ENCODE data around the gene POLR2M. TPM values are rescaled to one million over a fixed set of nuclear protein-coding genes. Genes with fewer than 3 reads are reported as not detected.

The POLR2M gene
- total and polyA plus RNA-seq, 9 donors: 47.1 to 510 (median 113) TPM

DNA sequence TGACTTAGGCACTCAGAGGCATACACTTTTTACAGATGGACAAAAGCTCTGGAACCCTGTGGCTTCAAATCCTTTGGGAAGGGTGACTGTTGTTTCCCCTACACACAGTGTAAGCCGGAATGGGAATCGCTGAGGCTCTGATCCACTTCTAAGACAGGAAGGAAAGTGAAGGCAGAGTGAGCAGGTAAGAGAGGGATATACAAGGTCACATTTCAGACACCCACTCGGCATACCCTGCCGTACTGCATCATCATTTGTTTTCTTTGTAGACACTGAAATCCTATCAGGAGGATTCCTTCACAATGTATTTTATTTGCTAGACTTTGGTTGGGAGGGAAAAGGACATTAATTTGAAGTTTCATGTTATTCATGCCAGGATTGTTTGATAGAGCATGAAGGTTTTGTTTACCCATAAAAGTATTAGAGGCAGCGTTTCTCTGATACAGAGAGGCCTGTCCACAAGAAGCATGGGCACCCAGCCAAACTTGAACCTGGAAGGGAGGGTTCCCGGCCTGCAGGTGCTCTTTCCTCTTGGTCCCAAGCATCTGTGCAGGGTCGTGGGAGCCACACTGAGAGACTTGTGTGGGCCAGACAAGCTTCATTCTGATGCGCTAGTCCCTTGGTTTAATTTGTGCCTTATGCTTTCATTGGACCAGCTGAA is 21.9 kb upstream of the POLR2M start:
- no peak overlapping the region for H3K4me3 ChIP-seq
- intact Hi-C loops (cut with DNase I): no loop called here
- no peaks in the 10 kb centered on the region for H3K9me3 ChIP-seq
- H3K27ac ChIP-seq: no peak overlapping the region
- no peaks in the 10 kb centered on the region for H3K36me3 ChIP-seq
- DNase-seq: peak in 2 of 5 donors; percentile 27 to 34
- 60 to 68% (median 67%) methylated on average over 8 of the region's 8 CpGs for WGBS, 3 donors
- no peak for TF ChIP-seq EP300 (IDR thresholded peaks at IDR 0.05)
- H3K27me3 ChIP-seq: no peaks in the 10 kb centered on the region
- H3K4me1 ChIP-seq (ENCODE audit: insufficient read depth): peaks cover 2% of the 10 kb centered on the region

DNA sequence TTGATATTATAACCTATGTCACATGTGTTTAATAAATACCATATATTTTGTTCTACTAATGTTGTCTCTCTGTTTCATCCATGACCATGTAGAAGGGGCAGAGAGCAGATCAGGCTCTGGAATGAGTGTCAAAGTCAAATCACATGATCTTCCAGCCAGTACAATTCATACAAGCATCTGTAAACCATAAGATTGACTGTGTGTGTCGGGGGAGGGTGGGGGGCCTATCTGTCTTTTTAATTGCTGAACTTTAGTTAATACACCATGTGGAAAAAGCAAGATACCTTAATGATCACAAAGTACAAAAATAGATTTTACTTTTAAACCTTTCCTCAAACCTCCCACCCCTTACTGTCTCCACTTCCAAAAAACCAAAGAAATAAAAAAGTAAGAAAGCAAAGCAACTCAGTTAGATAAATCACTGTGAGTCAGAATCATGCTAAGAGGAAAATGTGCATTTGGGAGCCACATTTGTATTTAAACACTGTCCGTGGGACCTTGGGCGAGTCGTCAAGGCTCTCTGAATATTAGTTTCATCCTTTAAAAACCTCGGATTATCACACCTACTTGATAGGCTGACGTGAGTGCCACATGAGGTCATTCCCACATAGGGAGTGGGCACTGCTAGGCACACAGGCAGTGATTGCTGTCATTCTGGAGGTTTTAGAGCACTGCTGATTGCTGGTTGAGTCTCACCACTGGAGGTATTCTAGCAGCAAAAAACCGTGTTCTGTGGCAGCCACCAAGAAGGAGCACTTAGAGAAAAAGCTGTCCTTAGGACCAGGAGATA is 21.0 kb upstream of the POLR2M start:
- no peak for DNase-seq
- peak overlapping the region in 1 of 2 donors; percentile 67 for H3K27ac ChIP-seq
- H3K4me3 ChIP-seq: no peak overlapping the region

DNA sequence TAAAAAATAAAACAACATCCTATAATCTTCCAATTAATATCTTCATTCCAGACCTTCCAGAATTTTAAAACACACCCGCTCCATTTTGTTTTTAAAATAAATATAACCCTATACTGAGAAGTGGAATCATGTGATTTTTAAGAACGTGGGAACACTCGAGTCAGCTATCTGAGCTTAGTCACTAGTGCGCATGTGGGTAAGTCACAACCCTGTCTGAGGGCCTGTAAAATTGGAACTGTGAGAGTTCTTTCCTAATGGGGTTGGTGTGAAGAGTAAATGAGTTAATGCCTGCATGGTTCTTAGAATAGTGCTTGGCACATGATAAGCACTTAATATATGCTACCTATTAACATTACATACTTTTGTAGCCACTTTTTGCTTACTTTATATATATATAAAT is 19.9 kb upstream of the POLR2M start:
- WGBS, 3 donors: 55 to 63% (median 61%) methylated on average over 4 of the region's 4 CpGs
- Histone ChIP-seq H3K9me3 (no peaks in the 10 kb centered on the region), H3K27me3 (no peaks in the 10 kb centered on the region), H3K36me3 (no peaks in the 10 kb centered on the region), H3K27ac (no peak overlapping the region), H3K4me1 (ENCODE audit: insufficient read depth) (peaks cover 9% of the 10 kb centered on the region), H3K4me3 (no peak overlapping the region)
- intact Hi-C loops (cut with DNase I): no loop called here
- TF ChIP-seq, protein P1, sequence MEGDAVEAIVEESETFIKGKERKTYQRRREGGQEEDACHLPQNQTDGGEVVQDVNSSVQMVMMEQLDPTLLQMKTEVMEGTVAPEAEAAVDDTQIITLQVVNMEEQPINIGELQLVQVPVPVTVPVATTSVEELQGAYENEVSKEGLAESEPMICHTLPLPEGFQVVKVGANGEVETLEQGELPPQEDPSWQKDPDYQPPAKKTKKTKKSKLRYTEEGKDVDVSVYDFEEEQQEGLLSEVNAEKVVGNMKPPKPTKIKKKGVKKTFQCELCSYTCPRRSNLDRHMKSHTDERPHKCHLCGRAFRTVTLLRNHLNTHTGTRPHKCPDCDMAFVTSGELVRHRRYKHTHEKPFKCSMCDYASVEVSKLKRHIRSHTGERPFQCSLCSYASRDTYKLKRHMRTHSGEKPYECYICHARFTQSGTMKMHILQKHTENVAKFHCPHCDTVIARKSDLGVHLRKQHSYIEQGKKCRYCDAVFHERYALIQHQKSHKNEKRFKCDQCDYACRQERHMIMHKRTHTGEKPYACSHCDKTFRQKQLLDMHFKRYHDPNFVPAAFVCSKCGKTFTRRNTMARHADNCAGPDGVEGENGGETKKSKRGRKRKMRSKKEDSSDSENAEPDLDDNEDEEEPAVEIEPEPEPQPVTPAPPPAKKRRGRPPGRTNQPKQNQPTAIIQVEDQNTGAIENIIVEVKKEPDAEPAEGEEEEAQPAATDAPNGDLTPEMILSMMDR (IDR thresholded peaks at IDR 0.05): no peak
- DNase-seq: no peak

More for the DNA sequence above, 21.0 kb upstream of the POLR2M start:
- intact Hi-C loops (cut with DNase I): no loop called here
- whole genome bisulfite sequencing, 3 donors: 35 to 36% (median 35%) methylated on average over 7 of the region's 7 CpGs
- Histone ChIP-seq H3K4me1 (ENCODE audit: insufficient read depth) (peaks cover 2% of the 10 kb centered on the region), H3K9me3 (no peaks in the 10 kb centered on the region), H3K27me3 (no peaks in the 10 kb centered on the region), H3K36me3 (no peaks in the 10 kb centered on the region)
- no peak for TF ChIP-seq EP300 (IDR thresholded peaks at IDR 0.05)
- TF ChIP-seq, protein P1 (IDR thresholded peaks at IDR 0.05): no peak
- no peak for TF ChIP-seq POLR2A (IDR thresholded peaks at IDR 0.05)

DNA sequence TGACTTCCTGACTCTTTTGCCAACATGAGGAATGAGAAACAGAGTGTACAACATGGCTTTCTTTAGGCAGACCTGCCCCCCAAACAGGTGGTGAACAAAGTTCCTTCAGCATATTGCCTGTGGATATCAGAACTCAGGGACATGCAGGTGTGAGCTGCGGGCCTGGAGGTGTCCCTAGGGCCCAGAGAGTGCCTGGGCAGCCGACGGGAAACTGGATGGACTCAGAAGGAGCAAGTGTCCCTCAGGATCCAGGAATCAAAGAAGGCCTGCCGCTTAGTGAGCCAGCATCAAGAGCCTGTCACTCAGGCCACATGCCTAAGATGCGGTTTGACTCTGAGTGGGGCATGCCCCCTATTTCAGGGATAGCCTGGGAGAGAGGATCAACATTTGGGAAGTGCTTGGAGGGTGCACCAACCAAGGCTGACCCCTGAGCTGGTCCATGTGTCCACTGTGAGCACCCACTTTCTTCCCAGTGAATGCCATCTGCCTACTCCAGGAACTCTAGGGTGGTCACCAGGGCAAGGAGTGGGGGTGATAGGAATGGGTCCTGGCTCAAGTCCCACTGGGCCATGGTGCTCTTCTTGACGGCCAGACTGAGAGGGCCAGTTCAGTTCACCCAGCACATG is 16.1 kb upstream of the POLR2M start:
- Histone ChIP-seq H3K9me3 (no peaks in the 10 kb centered on the region), H3K27me3 (no peaks in the 10 kb centered on the region), H3K4me1 (ENCODE audit: insufficient read depth) (peaks cover 9% of the 10 kb centered on the region), H3K36me3 (no peaks in the 10 kb centered on the region), H3K4me3 (no peak overlapping the region), H3K27ac (peak overlapping the region in 1 of 2 donors; percentile 9)
- TF ChIP-seq POLR2A (IDR thresholded peaks at IDR 0.05) (no peak), EP300 (IDR thresholded peaks at IDR 0.05) (no peak)
- TF ChIP-seq, protein P1 (IDR thresholded peaks at IDR 0.05): no peak
- no peak for DNase-seq
- 63 to 89% (median 83%) methylated on average over 6 of the region's 6 CpGs for WGBS, 3 donors
- intact Hi-C loops (cut with DNase I): no loop called here
